G401 (cell line): ENCODE data around the gene ZCCHC24. TPM values are rescaled to one million over a fixed set of nuclear protein-coding genes. Genes with fewer than 3 reads are reported as not detected.
"Not testable (repeated sequence)": the region's sequence is repeated elsewhere in the genome, so short reads cannot be mapped to it uniquely, and the experiment has no call there.

Experiments
- DNase-seq: peaks from one replicate; pipeline ENCODE4 v3.0.0-alpha.2; 2015; ENCODE audit warnings: low spot score
- in situ Hi-C: cut with HindIII; loops from 2 replicates; pipeline ENCODE4 v1.10.0; 2016; ENCODE audit warnings: low sequenced_read_pairs, mixed read lengths
- total RNA-seq: library from RNA; depleted of rRNA; stranded (reverse); fragments of >200 nt; shearing (Covaris generic); gene quantifications from 2 replicates; pipeline ENCODE4 v1.2.3, GENCODE V29; 2014

ZCCHC24 gene
- total RNA-seq, 1 experiment from 2014 or later: 6.8 TPM

DNA sequence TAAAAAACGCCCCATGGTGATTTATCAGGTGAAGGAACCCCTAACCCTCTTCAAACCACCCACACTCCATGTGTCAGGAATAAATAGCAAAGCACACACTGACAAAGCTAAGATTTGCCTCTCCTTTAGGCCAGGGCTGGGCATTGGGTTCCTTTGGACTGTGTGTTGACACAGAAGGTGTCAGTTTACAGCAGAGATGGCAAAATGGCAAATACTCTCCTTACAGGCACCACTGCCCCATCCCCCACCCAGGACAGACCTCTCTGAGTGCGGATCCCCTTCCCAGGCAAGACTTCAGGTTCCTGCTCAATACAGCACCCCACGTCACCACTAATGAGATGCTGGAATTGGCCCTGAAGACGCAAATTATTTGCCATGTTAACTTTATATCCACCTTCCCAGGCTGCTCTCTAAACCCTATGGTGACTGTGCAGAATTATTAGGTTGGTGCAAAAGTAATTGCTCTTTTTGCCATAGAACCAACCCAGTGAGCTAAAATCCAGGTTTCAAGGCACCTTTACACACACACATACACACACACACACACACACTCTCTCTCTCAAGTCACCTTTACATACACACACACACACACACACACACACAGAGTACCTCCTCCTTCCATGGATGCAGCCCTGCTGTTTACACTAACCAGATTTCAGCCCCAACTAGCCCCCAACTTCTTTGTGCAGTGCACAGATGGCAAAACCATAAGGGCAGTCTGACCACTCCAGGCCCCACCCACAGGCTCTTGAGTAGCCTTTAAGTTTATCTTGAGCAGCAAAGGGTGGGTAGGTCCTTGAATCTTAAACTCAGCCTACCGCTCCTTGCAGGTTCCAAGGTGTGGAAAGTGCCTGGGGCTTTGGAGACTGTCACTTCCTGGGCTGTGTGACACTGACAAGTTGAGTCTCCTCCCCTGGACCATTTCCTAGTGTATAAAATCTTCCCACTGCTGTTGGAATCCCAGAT, 4.0 kb upstream of the ZCCHC24 start:
- no peak for DNase-seq
- in situ Hi-C loops: no loop called here

DNA sequence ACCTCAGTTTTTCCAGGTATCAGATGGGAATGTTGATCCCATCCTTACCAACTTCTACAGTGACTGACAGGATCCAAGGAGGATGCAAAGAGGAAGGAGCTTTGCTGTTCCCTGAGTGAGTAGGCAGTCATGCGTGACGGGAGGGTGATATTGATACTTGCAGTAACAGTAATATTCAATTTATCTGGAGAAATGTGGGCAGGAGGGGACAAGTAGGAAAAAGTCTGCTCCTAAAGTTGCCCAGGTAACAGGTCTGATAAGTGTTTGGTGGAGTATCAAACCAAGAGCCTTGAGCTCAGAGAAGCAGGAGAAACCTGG, 3.3 kb upstream of the ZCCHC24 start:
- no peak for DNase-seq
- in situ Hi-C loops: no loop called here

DNA sequence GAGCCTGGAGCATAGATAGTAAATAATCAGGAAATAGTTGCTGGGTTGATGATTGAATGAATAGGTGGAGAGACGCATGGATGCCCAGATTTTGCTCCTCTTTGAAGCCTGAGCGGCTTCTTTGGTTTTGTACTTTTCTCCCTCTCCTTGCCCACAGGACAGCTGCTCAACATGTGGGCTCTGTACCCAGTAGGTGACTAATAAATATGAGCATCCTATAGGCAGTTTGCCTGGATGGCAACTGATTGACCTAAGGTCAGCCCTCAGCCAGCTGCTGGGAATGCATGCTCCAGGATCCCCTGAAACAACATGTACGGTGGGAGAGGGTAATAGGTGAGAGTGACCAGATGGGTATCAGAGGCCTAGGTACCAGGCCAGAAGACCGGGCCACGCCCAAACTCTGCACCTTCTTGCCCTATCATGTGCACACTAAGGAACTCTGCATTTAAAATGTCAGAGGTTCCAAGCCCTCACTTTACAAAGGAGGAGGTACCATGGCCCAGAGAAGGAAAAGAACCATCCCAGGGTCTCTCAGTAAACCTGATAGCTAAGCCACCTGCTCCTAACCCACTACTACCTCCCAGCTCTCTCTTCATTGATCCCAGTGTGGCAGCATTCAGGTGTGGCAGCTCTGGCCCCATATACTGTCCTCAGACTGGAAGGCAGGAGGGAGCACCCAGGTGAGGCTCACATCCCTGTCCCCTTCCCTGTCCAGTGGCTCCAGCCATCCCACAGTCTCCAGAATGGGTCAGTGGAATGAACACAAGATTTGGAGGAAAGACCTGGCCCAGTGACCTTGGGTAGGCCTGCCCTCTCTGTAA, 2.7 kb upstream of the ZCCHC24 start:
- DNase-seq: no peak
- in situ Hi-C loops: no loop called here

DNA sequence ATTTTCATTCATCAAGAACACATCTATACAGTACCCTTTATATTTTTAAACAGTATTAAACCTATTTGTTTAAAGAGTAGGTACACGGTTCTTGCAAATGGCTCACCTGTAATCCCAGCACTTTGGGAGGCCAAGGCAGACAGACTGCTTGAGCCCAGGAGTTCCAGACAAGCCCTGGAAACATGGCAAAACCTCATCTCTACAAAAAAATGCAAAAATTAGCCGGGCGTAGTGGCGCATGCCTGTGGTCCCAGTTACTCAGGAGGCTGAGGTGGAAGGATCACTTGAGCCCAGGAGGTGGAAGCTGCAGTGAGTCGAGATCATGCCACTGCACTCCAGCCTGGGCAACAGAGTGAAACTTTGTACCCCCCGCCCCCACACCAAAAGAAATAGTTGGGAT, 1.8 kb upstream of the ZCCHC24 start:
- in situ Hi-C loops, DNase-seq: not testable (repeated sequence)

DNA sequence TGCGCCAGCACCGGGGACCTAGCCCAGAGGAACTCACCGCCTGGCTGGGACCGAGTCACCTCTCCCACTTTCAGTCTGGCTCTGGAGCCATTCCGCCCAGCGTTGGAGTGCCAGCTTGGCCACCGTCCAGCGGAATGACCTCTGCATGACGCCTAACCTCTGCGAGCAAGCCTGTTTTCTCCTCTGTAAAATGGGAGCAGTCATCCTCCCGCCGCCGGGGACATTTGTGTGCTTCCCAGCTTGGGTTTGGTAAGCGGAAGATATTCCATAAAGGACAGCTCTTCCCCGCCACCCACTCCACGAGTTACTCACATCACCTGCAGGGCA, 1.3 kb upstream of the ZCCHC24 start:
- in situ Hi-C loops: no loop called here

DNA sequence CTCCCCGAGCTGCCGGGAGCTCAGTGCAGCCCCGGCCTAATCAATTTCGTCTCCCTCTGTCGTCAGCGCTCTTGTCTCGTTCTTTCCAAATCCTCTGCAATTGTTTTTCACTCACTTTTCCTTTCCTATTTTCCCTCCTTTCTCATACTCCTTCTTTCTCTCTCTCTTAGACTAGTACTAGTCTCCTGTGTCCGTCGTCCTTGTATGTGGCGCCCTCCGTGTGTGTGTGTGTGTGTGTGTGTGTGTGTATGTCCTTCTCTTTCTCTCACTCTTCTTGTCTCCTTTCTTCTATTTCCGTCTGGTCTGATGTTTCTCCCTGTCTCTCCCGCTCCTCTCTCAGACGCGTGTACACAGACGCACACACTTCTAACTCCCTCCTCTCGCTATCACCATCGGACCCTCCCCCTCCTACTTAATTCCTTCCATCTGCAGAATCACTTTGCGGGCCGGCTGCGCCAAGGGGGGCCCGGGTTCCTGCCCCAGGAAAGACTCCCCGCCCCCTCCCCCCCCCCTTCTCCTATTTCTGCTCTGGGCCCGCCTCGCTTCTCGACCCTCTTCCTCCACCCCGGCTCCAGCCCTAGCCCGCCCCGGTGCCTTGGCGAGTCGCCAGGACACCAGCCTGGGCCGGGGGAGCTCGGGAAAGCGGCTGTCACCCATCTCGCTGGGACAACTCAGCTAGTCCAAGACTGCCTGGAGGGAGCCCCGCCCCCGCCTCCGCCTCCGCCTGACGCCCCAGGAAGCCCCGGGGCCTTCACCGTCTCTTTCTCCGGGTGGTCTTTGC, 743 bp upstream of the ZCCHC24 start:
- DNase-seq: no peak
- in situ Hi-C loops: no loop called here

More for the DNA sequence above, 1.3 kb upstream of the ZCCHC24 start:
- no peak for DNase-seq

DNA sequence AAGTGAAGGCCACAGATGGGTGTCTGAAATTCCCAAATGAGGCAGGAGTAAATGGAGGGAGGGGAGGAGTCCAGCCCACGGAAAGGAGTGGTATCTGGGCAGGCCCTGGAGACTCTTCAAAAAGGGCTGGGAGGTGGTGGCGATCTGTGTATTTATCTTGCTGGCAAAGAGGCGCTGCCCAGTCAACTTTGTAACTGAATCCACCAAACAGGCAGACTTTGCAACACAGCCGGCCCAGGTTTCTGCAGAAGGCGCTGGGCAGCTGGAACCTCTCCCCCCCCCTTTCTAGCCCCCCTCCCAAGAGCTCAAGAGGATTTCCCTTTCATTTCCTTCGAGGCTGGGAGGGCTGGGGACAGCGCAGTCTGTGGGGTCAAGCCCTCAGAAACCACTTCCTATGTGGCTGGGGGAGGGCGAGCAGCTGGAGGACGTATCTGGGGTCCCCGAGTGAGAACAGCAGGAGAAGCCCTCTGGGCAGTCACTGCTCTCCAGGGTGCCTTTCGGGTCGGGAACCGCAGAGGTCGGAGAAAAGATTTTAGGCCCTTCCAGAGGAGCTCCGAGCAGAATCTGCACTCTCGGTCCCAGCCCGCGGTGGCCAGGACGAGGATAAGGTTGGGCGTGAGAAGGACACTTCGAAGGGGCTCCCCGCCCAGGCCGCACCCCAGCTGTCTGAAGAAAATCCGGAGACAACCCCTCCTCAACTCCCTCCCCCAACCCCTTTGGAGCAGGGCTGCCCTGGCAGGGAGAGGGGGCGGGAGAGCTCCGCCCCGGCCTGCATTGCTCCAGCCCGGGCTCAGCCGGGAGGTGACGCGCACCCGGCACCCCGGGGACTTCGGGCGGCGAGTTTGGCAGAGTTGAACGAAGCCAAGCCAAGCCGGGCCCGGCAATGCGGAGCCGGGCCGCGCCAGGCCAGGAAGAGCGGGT, 965 bp downstream of the ZCCHC24 start:
- DNase-seq: no peak
- in situ Hi-C loops: no loop called here

DNA sequence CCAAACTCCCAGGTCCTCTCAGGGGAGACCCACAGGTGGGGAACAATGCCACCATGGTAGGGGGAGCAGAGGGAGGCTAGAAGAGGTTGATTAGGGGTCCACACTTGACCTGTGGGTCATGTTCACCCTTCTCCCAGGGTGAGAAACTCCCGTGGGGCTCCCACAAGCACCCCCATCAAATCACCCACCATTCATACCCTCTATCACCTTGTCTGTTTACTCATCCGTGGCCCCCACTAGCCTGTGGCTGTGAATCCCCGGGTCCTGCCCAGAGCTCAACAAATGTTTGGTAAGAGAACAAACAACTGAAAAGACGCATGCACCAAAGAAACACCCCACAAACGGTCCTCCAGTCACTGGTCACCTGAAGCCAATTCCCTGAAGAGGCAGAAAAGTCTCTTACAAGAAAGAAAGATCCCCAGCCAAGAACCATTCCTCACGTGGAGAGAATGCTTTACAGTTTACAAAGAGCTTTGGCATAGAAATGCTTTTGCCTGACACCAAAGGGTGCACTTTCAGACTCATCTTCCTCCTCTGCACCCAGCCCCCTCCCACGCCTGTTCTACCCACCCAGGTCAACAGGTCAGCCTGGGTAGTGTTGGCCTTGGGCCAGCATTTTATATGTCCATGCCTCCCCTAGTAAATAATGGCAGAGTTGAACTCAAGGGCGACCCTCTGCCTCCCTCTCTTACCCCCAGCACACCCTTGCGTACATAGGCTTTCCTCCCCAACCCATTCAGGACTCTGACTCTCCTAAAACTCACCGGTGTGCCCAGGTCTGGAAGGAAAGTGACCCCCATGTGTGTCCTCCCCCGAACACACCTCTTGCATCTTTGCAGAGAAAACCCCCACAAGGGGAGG, 1.9 kb downstream of the ZCCHC24 start:
- DNase-seq: no peak
- in situ Hi-C loops: no loop called here

DNA sequence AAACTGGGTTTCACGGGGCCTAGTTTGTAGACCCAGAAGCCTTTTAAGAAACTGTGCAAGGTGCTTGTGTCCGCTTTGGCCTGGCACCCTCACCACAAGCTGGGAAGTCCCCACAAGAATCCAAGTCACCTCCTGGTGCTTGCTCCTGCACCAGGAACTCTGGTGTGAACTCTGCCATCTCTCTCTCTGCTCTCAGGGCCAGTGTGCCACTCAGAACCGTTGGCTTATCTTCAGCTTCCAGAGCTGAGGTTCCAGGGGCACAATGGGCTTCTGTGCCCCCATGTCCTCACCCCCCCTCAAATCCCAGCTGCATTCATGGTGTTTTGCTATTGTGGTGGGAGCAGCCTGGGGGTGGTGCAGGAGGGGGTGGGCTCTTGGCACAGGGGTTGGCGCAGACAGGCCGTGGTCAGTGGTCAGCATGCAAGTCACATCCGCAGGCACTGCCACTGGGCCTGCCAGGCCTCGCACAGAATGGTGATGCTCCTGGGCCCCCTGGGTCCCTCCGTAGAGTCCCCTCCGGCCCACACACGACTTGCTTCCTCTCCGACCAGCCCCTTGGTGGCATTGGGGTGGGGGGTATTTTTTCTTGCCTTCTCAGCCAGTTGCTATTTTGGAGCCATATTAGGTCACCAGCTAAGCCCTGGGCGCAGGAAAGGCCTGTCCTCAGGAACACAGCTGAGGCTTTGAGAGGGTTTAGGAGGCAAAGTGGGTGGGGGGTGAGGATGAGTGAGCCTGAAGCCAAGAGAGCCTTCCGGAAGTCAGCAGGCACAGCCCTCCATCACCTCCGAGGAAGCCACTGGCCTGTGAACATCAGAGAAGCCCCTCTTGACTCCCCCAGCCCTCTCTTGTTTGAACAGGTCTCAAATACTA, 3.0 kb downstream of the ZCCHC24 start:
- DNase-seq: peak; percentile 23
- in situ Hi-C loops: no loop called here

DNA sequence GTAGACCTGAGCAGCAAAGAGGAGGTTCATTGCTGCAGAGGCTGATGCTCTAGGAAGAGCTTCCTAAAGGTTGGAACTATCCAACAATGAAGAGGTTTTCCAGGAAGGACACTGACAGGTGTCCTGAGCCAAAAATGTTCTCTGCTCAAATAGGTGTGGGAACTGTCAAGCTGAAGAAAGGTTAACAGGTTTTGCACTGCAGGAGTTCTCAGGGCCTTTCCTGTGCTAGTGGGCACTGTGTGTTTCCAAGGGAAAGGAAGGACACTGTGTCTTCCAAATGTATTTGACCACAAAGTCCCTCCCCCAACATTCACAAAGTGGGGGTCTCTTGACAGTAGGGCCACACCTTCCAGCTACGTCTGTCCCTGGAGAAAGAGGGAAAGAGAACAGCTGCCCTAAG, 4.0 kb downstream of the ZCCHC24 start:
- in situ Hi-C loops: no loop called here
- DNase-seq: peak; percentile 44

DNA sequence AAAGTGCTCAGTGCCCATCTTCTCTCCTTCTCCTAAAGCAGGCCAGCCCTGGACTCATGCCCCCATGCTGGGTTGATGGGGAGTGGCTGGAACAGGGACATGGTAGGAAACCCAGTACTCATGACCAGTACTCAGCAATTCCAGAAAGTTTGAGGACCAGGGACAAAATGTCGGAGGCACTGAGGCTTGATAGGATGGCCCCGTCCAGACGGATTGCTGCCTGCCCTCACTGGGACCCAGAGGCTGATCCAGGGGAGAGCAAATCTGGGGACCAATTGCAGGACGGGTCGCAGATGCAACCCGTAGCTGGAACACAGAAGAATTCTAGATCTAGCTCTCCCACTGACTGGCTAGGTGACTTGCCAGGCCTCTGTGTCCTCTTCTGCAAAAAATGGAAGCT, 5.1 kb downstream of the ZCCHC24 start:
- DNase-seq: no peak
- in situ Hi-C loops: no loop called here

DNA sequence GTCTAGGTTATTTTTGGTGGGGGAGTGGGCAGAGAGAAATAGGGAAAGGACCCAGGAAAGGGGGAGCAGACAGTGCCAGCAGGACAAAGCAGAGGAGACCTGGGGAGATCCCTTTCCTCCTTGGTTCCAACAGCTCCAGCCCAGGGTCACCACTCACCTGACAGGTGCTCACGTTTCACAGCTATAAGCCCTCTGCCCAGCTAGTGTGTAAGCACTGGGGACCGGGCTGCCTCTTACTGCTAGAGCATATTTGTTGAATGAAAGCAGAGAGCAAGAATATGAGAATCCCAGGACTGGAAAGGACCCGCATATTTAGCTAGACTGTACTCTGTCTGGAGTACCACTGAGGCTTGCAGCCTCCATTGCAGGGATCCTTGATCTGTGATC, 6.7 kb downstream of the ZCCHC24 start:
- DNase-seq: no peak
- in situ Hi-C loops: no loop called here

DNA sequence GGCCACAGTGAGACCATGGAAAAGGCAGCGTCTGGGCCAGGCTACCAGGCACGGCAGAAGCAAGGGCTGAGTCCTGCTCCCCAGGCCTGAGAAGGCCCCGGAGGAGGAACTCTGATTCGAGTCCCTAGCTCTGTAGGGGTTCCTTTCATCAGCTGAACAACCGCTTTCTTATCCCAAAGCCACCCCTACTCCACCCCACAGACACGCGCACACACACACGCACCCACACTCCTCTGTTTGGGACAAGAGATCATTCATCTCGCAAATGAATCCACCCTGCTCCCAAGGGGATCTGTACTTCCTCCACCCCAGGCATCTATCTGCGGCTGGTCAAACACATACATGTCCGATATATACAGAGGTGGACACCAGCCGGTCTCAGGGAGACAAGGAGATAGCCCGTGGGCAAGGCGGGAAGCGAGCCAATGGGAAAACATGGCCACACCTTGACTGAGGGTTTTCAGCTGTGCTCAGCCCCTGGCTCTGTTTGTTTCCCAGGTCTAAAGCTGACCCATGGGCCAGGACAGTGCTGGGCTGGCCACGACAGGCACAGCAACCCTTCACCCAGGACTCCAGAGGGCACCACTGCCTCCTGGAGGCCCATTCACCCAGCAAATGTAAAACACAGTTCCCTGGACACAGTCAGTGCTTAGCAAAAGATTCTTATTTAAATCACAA, 7.3 kb downstream of the ZCCHC24 start:
- in situ Hi-C loops: no loop called here
- no peak for DNase-seq

DNA sequence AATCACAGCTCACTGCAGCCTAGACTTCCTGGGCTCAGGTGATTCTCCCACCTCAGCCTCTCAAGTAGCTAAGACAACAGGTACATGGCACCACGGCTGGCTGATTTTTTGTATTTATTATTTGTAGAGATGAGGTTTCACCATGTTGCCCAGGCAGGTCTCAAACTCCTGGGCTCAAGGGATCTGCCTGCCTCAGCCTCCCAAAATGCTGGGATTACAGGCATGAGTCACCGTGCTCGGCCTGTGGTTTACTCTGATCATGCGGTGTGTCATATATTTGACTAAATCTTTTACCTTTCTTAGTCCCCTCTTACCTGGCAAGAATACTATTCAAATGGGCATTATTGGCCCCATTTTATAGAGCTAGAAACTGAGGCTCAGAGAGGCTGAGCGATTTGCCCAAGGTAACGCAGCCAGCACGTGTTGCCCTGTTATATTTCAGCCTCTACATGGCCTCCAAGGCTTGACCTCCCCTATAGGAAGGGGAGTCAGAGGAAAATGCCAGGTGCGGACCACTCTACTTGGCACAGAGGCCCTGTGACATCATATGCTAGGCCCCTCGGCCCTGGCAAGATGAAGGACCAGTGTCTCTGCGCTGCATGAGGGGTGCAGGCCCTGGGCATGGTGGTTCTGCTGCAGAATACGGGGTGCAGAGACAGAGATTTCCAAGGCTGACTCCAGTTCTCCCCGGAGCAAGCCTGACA, 8.2 kb downstream of the ZCCHC24 start:
- in situ Hi-C loops: no loop called here
- DNase-seq: no peak

DNA sequence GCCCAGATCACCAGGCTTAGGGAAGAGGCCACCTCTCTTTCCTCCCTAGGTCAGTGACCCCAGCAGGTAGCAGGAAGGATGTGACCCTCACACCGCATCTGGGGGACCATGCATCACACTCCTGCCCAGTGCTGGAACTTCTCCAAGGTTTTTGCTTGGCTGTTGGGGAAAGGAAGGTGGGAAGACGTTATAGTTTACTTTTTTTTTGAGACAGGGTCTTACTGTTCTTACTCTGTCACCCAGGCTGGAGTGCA, 8.6 kb downstream of the ZCCHC24 start:
- in situ Hi-C loops: no loop called here
- DNase-seq: no peak
